Lower leg skin (tissue), 3 donors: ENCODE results near the gene PRRT1.

Experiments
- POLR2A ChIP-seq, 2 donors: fragments of 450-650 bp; IDR thresholded peaks; one replicate each; pipeline ENCODE4 v1.6.1; 2016 to 2017; ENCODE audit warnings: antibody characterized with exemption in 2 of 2, mild to moderate bottlenecking in 1 of 2, moderate library complexity in 1 of 2
- TF ChIP-seq, protein P1 (sequence below), 3 donors: fragments of 450-650 bp; IDR thresholded peaks; one replicate each; pipeline ENCODE4 v1.5.1; 2016; ENCODE audit warnings: antibody characterized with exemption in 3 of 3, mild to moderate bottlenecking in 3 of 3, moderate library complexity in 2 of 3

DNA sequence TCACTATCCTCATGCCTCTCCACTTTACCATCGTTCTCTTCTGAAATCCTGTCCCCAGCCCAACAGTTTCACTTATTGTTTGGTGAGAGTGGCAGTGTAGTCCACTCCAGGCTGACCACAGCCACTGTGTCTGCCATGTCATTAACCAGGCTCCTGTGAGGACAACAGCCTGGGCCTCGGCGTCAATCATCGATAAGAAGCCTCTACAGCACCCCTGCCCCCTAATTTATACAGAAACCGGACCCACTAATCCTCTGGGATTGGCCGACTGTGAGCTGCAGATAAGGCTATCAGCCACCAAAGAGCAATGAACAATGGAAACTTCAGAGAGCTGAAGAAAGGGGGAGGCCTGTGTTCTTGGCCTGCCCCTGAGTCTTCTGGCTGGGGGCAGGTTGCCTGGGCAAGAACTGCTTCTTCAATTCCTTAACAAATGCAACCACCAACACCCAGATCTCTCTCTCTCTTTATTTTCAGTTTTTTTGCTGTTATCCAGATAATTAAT is 16.1 kb upstream of the PRRT1 start:
- TF ChIP-seq POLR2A (IDR thresholded peaks at IDR 0.05): no peak
- TF ChIP-seq, protein P1, sequence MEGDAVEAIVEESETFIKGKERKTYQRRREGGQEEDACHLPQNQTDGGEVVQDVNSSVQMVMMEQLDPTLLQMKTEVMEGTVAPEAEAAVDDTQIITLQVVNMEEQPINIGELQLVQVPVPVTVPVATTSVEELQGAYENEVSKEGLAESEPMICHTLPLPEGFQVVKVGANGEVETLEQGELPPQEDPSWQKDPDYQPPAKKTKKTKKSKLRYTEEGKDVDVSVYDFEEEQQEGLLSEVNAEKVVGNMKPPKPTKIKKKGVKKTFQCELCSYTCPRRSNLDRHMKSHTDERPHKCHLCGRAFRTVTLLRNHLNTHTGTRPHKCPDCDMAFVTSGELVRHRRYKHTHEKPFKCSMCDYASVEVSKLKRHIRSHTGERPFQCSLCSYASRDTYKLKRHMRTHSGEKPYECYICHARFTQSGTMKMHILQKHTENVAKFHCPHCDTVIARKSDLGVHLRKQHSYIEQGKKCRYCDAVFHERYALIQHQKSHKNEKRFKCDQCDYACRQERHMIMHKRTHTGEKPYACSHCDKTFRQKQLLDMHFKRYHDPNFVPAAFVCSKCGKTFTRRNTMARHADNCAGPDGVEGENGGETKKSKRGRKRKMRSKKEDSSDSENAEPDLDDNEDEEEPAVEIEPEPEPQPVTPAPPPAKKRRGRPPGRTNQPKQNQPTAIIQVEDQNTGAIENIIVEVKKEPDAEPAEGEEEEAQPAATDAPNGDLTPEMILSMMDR (IDR thresholded peaks at IDR 0.05): no peak
